Measurements from ENCODE around the gene GKN1. TPM values are rescaled to one million over a fixed set of nuclear protein-coding genes. Genes with fewer than 3 reads are reported as not detected.
A peak's percentile ranks its signal among the peaks of the same experiment; 100 is the strongest.

GKN1 gene, protein sequence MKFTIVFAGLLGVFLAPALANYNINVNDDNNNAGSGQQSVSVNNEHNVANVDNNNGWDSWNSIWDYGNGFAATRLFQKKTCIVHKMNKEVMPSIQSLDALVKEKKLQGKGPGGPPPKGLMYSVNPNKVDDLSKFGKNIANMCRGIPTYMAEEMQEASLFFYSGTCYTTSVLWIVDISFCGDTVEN
- total RNA-seq (not detected), total RNA-seq (0 to 0.13 (median 0) reads per million in 172 experiments)
- polyA plus RNA-seq (2013, experiment 1 of 2) = not detected
- not detected for polyA plus RNA-seq (2013, experiment 2 of 2)

DNA sequence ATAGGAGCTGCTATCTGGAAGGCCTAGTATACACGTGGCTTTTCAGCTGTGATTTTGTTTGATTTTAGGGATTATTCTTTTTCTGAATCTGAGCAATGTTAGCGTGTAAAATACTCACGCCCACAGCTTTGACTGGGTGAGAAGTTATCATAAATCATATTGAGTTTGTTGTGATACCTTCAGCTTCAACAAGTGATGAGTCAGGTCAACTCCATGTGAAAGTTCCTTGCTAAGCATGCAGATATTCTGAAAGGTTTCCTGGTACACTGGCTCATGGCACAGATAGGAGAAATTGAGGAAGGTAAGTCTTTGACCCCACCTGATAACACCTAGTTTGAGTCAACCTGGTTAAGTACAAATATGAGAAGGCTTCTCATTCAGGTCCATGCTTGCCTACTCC lies at the start of gene GKN1:
Gene GKN1 (plus strand): TSS at position 386 of the 400 bp plus-strand sequence. CDS start 42 bp downstream, outside the sequence.
- no peak within 1 kb of the TSS for H3K4me3 ChIP-seq (ENCODE audit: low read length)
- POLR2A ChIA-PET = no interaction called here
- no peak within 1 kb of the TSS for H3K27ac ChIP-seq (ENCODE audit: low read depth in 1 of 2, low read length in 2 of 2)
- no peaks in the 10 kb centered on the region for H3K9me3 ChIP-seq (ENCODE audit: control insufficient read depth in 1 of 2, insufficient read depth in 1 of 2, low read length in 2 of 2)
- intact Hi-C loops (cut with DNase I, micrococcal nuclease) = no loop called here
- ATAC-seq (ENCODE audit: poor library complexity) (no peak), DNase-seq (no peak)
- no peak within 1 kb of the TSS for H3K27ac Mint-ChIP-seq
- H3K36me3 ChIP-seq (ENCODE audit: insufficient read depth, low read length) = no peaks in the 10 kb centered on the region
- CTCF ChIA-PET = no interaction called here
- no peaks in the 10 kb centered on the region for H3K9me3 Mint-ChIP-seq
- no peak within 1 kb of the TSS for H3K4me3 Mint-ChIP-seq
- TF ChIP-seq, protein P1, sequence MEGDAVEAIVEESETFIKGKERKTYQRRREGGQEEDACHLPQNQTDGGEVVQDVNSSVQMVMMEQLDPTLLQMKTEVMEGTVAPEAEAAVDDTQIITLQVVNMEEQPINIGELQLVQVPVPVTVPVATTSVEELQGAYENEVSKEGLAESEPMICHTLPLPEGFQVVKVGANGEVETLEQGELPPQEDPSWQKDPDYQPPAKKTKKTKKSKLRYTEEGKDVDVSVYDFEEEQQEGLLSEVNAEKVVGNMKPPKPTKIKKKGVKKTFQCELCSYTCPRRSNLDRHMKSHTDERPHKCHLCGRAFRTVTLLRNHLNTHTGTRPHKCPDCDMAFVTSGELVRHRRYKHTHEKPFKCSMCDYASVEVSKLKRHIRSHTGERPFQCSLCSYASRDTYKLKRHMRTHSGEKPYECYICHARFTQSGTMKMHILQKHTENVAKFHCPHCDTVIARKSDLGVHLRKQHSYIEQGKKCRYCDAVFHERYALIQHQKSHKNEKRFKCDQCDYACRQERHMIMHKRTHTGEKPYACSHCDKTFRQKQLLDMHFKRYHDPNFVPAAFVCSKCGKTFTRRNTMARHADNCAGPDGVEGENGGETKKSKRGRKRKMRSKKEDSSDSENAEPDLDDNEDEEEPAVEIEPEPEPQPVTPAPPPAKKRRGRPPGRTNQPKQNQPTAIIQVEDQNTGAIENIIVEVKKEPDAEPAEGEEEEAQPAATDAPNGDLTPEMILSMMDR (IDR thresholded peaks at IDR 0.05) = no peak
- H3K4me1 ChIP-seq (ENCODE audit: insufficient read depth, low read length) = no peaks in the 10 kb centered on the region
- peaks cover 25% of the 10 kb centered on the region for H3K27me3 Mint-ChIP-seq
- H3K4me1 Mint-ChIP-seq (ENCODE audit: low read depth) = no peaks in the 10 kb centered on the region
- peaks cover 6 to 22% of the 10 kb centered on the region in 2 experiments for H3K27me3 ChIP-seq (ENCODE audit: control insufficient read depth in 1 of 2, insufficient read depth in 2 of 2, low read length in 2 of 2)
- no peaks in the 10 kb centered on the region for H3K36me3 Mint-ChIP-seq (ENCODE audit: low read depth)

GRCh38 chr2:68925295-68925896 lies 49.0 kb upstream of the GKN1 start:
- Mint-ChIP-seq H3K27me3 (peaks cover 6% of the 10 kb centered on the region), H3K4me3 (no peak overlapping the region), H3K36me3 (ENCODE audit: low read depth) (no peaks in the 10 kb centered on the region), H3K9me3 (no peaks in the 10 kb centered on the region), H3K27ac (no peak overlapping the region), H3K4me1 (ENCODE audit: low read depth) (peaks cover 7% of the 10 kb centered on the region)
- Histone ChIP-seq H3K4me3 (ENCODE audit: low read length) (no peak overlapping the region), H3K4me1 (ENCODE audit: insufficient read depth, low read length) (no peaks in the 10 kb centered on the region), H3K9me3 (ENCODE audit: control insufficient read depth in 1 of 2, insufficient read depth in 1 of 2, low read length in 2 of 2) (no peaks in the 10 kb centered on the region), H3K27ac (ENCODE audit: low read depth in 1 of 2, low read length in 2 of 2) (no peak overlapping the region), H3K27me3 (ENCODE audit: control insufficient read depth in 1 of 2, insufficient read depth in 2 of 2, low read length in 2 of 2) (no peaks in the 10 kb centered on the region), H3K36me3 (ENCODE audit: insufficient read depth, low read length) (no peaks in the 10 kb centered on the region)
- TF ChIP-seq, protein P1 (IDR thresholded peaks at IDR 0.05) = peak; percentile 97
- peak; percentile 25 to 83 (median 44) for DNase-seq
- peak; percentile 90 for ATAC-seq (ENCODE audit: poor library complexity)
- intact Hi-C loops (cut with DNase I, micrococcal nuclease) = loop anchor here (1.0 to 5.0 kb wide), 8 partner anchors 174 to 563 kb away; no protein-coding TSS in a partner anchor
- ChIA-PET CTCF (interaction anchor here (0.5 to 4.3 kb wide), 29 partner anchors 12 to 462 kb away, joined by 3 to 50 read pairs (median 4); partner anchors contain the start of genes APLF and FBXO48), POLR2A (interaction anchor here (0.6 to 1.7 kb wide), 13 partner anchors 17 to 462 kb away, joined by 3 to 12 read pairs (median 3); partner anchors contain the start of genes APLF, ARHGAP25 and FBXO48)

DNA sequence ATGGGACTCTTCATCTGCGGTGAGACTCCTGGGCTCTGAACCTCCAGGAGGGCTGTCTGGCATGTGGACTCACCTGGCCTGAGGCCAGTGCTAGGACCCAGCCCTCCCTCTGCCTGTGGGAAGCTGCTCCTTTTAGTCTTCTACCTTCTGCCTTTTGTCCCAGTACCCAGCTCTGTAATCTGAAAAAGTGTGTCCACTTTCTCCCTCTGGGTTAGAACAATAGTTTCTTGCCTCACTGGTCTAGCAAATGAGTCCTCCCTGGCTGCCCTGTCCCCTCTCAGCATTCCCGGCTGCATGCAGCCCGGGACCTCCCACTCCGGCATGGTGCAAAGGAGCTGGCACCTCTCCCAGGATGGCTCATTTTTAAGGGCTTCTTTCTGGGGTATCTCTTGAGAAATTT lies 47.6 kb upstream of the GKN1 start:
- Histone ChIP-seq H3K36me3 (ENCODE audit: insufficient read depth, low read length) (no peaks in the 10 kb centered on the region), H3K27ac (ENCODE audit: low read depth in 1 of 2, low read length in 2 of 2) (no peak overlapping the region), H3K4me1 (ENCODE audit: insufficient read depth, low read length) (no peaks in the 10 kb centered on the region), H3K9me3 (ENCODE audit: control insufficient read depth in 1 of 2, insufficient read depth in 1 of 2, low read length in 2 of 2) (no peaks in the 10 kb centered on the region), H3K4me3 (ENCODE audit: low read length) (no peak overlapping the region), H3K27me3 (ENCODE audit: control insufficient read depth in 1 of 2, insufficient read depth in 2 of 2, low read length in 2 of 2) (no peaks in the 10 kb centered on the region)
- H3K4me3 Mint-ChIP-seq = no peak overlapping the region
- intact Hi-C loops (cut with DNase I, micrococcal nuclease) = loop anchor here in 1 of 2 experiments (5.0 kb wide), 2 partner anchors 334 to 564 kb away; no protein-coding TSS in a partner anchor
- H3K4me1 Mint-ChIP-seq (ENCODE audit: low read depth) = peaks cover 7% of the 10 kb centered on the region
- no peak for ATAC-seq (ENCODE audit: poor library complexity)
- no peak for DNase-seq
- no peaks in the 10 kb centered on the region for H3K9me3 Mint-ChIP-seq
- TF ChIP-seq, protein P1 (IDR thresholded peaks at IDR 0.05) = no peak
- ChIA-PET POLR2A (interaction anchor here (0.7 kb wide), 1 partner anchor 439 kb away, joined by 3 read pairs; no protein-coding TSS in a partner anchor), CTCF (interaction anchor here (1.0 to 4.3 kb wide), 5 partner anchors 88 to 463 kb away, joined by 4 to 50 read pairs (median 11); no protein-coding TSS in a partner anchor)
- H3K27ac Mint-ChIP-seq = no peak overlapping the region
- peaks cover 10% of the 10 kb centered on the region for H3K27me3 Mint-ChIP-seq
- no peaks in the 10 kb centered on the region for H3K36me3 Mint-ChIP-seq (ENCODE audit: low read depth)

Data from CD4-positive, alpha-beta T cell (primary cell).